ENCODE measurements around the gene ARHGEF19.

The ARHGEF19 gene

DNA sequence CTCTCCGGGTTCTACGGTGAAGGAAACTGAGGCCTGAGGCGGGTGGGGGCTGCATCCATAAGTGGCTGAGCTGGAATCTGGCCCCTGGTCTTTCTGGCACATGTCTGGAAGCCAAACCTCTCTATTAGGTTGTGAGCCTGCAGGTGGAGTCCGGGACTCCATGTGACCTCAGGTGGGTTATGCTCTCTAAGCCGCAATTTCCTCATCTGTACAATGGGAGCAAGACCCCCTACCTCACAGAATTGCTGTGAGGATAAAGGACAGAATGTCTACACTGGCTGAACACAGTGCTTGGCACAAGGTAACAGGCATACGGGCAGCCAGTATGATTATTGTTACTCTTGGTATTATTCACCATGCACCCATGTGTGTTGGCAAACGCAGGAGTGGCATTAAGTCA, 63.3 kb downstream of the ARHGEF19 start:
- DNase-seq (ENCODE audit: low spot score): no peak

DNA sequence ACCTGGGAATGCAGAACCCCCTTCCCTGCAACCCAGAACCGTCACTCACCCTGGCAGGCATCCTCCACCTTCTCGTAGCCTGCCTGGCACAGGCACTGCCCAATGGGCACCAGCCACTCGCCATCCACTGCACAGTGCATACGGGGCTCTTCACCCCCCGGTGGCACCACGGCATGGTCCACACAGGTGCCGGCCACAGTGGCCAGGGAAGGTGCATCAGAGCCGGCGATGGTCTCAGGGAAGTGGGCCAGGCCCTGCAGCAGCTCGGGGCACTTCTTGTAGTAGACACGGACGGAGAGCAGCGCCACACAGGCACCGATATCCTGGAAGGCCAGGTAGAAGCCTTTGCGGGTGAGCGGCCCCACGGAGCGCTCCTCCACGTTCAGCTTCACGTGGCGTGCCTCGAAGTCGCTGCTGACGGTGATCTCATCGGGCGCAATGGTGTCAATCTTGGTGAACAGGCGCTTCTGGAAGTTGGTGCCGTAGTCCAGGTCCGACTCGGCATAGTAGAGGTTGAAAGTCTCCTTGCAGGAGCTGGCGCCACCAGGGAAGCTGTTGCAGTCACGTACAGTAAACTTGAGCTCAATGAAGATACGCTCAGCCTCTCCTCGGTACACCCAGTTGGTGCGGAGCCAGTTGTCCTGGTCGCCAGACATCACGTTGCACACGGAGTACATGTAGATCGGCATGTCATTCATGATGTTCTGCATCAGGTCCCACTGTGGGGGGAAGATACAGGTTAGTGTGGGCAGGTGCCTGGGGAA, 63.9 kb downstream of the ARHGEF19 start:
- DNase-seq (ENCODE audit: low spot score): no peak
